HEK293 (cell line): ENCODE results near the gene RARRES2.
A peak's percentile ranks its signal among the peaks of the same experiment; 100 is the strongest.

Experiments used
- CTCF ChIA-PET: fragments of 350-600 bp; formaldehyde crosslinking; extraction: SDS; loops from one replicate; lab custom pipeline; 2021; ENCODE audit warnings: antibody characterized with exemption; lab: Yijun Ruan, JAX
- POLR2A ChIA-PET: fragments of 300-600 bp; formaldehyde crosslinking; extraction: SDS; loops from one replicate; lab custom pipeline; 2020; ENCODE audit warnings: antibody characterized with exemption, inconsistent platforms; lab: Yijun Ruan, JAX
- H3K27ac ChIP-seq: fragments of 200-500 bp; sonication (Bioruptor generic); 2 replicates; pipeline ENCODE4 v1.5.1; 2014; ENCODE audit warnings: low read depth, low read length, control low read depth, inconsistent platforms; ENCODE audit errors: extremely low read depth
- H3K36me3 ChIP-seq, 2 experiments: fragments of 200-500 bp in 1 of 2; sonication (Bioruptor generic) in 1 of 2; 1 replicate in 1 of 2; 2 replicates in 1 of 2; pipeline ENCODE4 v1.5.1; 2014 to 2017; ENCODE audit warnings: inconsistent platforms in 2 of 2, low read length in 2 of 2; ENCODE audit not compliant: control insufficient read depth in 2 of 2, insufficient read depth in 1 of 2
- H3K4me1 ChIP-seq: fragments of 200-500 bp; sonication (Bioruptor generic); 2 replicates; pipeline ENCODE4 v1.5.1; 2014; ENCODE audit warnings: mild to moderate bottlenecking, low read length, inconsistent platforms; ENCODE audit not compliant: control insufficient read depth, insufficient read depth
- H3K4me3 ChIP-seq: 2 replicates; pipeline ENCODE4 v1.5.1; 2011; ENCODE audit warnings: low read depth, mild to moderate bottlenecking, control low read depth, low read length, moderate library complexity
- H3K9me3 ChIP-seq: fragments of 200-500 bp; sonication (Bioruptor generic); 2 replicates; pipeline ENCODE4 v1.5.1; 2014; ENCODE audit warnings: low read depth, low read length, inconsistent platforms; ENCODE audit not compliant: control insufficient read depth, insufficient read depth
- REST ChIP-seq: fragments of 450-650 bp; formaldehyde crosslinking; IDR thresholded peaks from 2 replicates; pipeline ENCODE4 v1.5.1; 2016; ENCODE audit warnings: missing biosample characterization, missing genetic modification characterization
- SP3 ChIP-seq: fragments of 450-650 bp; formaldehyde crosslinking; IDR thresholded peaks from 2 replicates; pipeline ENCODE4 v1.5.1; 2016; ENCODE audit warnings: missing biosample characterization, missing genetic modification characterization
- ZBTB17 ChIP-seq: fragments of 450-650 bp; formaldehyde crosslinking; IDR thresholded peaks from 2 replicates; pipeline ENCODE4 v1.5.1; 2016; ENCODE audit warnings: missing biosample characterization, missing genetic modification characterization
- ZBTB48 ChIP-seq: fragments of 450-650 bp; formaldehyde crosslinking; IDR thresholded peaks from 2 replicates; pipeline ENCODE4 v1.5.1; 2016; ENCODE audit warnings: missing biosample characterization, missing genetic modification characterization
- ZFP3 ChIP-seq: fragments of 450-650 bp; formaldehyde crosslinking; IDR thresholded peaks from 2 replicates; pipeline ENCODE4 v1.5.1; 2016; ENCODE audit warnings: low read depth, missing biosample characterization, missing genetic modification characterization
- ZNF132 ChIP-seq: fragments of 450-650 bp; formaldehyde crosslinking; IDR thresholded peaks from 2 replicates; pipeline ENCODE4 v1.5.1; 2017; ENCODE audit warnings: missing biosample characterization, missing genetic modification characterization, borderline replicate concordance
- ZNF133 ChIP-seq: fragments of 450-650 bp; formaldehyde crosslinking; IDR thresholded peaks from 2 replicates; pipeline ENCODE4 v1.5.1; 2016; ENCODE audit warnings: missing biosample characterization, missing genetic modification characterization
- ZNF138 ChIP-seq: fragments of 450-650 bp; formaldehyde crosslinking; IDR thresholded peaks from 2 replicates; pipeline ENCODE4 v1.5.1; 2016; ENCODE audit warnings: missing biosample characterization, missing genetic modification characterization, borderline replicate concordance
- ZNF223 ChIP-seq: fragments of 450-650 bp; formaldehyde crosslinking; IDR thresholded peaks from 2 replicates; pipeline ENCODE4 v1.5.1; 2016; ENCODE audit warnings: missing biosample characterization, missing genetic modification characterization
- ZNF23 ChIP-seq: fragments of 450-650 bp; formaldehyde crosslinking; IDR thresholded peaks from 2 replicates; pipeline ENCODE4 v1.5.1; 2016; ENCODE audit warnings: missing biosample characterization, missing genetic modification characterization, borderline replicate concordance
- ZNF600 ChIP-seq: fragments of 450-650 bp; formaldehyde crosslinking; IDR thresholded peaks from 2 replicates; pipeline ENCODE4 v1.5.1; 2016; ENCODE audit warnings: missing biosample characterization, missing genetic modification characterization
- ZNF623 ChIP-seq: fragments of 450-650 bp; formaldehyde crosslinking; IDR thresholded peaks from 2 replicates; pipeline ENCODE4 v1.5.1; 2016; ENCODE audit warnings: missing biosample characterization, missing genetic modification characterization
- ZNF654 ChIP-seq: fragments of 450-650 bp; formaldehyde crosslinking; IDR thresholded peaks from 2 replicates; pipeline ENCODE4 v1.5.1; 2016; ENCODE audit warnings: low read depth, missing biosample characterization, missing genetic modification characterization
- ZNF670 ChIP-seq: fragments of 450-650 bp; formaldehyde crosslinking; IDR thresholded peaks from 2 replicates; pipeline ENCODE4 v1.5.1; 2016; ENCODE audit warnings: missing biosample characterization, missing genetic modification characterization, low read depth
- TF ChIP-seq, protein P1 (sequence below): fragments of 450-650 bp; formaldehyde crosslinking; IDR thresholded peaks from 2 replicates; pipeline ENCODE4 v1.5.1; 2016; ENCODE audit warnings: missing biosample characterization, missing genetic modification characterization, borderline replicate concordance
- TF ChIP-seq, protein P2 (sequence below): fragments of 450-650 bp; formaldehyde crosslinking; IDR thresholded peaks from 2 replicates; pipeline ENCODE4 v1.5.1; 2016; ENCODE audit warnings: missing biosample characterization, missing genetic modification characterization

The RARRES2 gene

DNA sequence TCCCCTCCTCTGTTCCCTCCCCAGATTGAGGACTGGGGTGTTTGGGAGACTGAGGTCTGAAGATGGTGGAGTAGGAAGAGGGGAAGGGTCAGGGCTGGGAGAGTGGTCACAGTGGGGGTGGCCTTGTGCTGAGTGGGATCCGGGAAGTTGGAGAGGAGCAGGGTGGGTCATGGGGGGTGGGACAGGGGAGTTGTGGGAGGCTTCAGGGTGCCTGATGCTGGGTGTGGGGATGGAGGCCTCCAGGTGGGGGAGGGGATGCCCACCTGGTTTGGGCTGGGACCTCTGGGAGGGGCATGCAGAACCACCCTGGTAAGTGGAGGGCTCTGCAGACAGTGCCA, 40.3 kb upstream of the RARRES2 start (continued):
- no peak for TF ChIP-seq ZBTB48

GRCh38 chr7:150381096-150381495, 39.7 kb upstream of the RARRES2 start:
- Histone ChIP-seq H3K4me3 (no peak overlapping the region), H3K27ac (no peak overlapping the region), H3K9me3 (no peaks in the 10 kb centered on the region), H3K4me1 (peaks cover 3% of the 10 kb centered on the region; the same call in 1 of the 2 replicates), H3K36me3 (peaks cover 0 to 4% of the 10 kb centered on the region in 2 experiments; a peak in 1 of 3 replicates)
- ChIA-PET POLR2A (no interaction called here), CTCF (no interaction called here)
- TF ChIP-seq ZNF223 (tag by site-specific recombination) = no peak
- TF ChIP-seq, all 188 proteins: peak for 0

GRCh38 chr7:150380463-150380862, 39.0 kb upstream of the RARRES2 start:
- peaks cover 3% of the 10 kb centered on the region; the same call in 1 of the 2 replicates for H3K4me1 ChIP-seq
- CTCF ChIA-PET = no interaction called here
- POLR2A ChIA-PET = interaction anchor here (0.6 to 1.3 kb wide), 2 partner anchors 12 to 13 kb away, joined by 6 read pairs; partner anchors contain the start of gene REPIN1
- H3K4me3 ChIP-seq = no peak overlapping the region; the same call in 1 of the 2 replicates
- H3K27ac ChIP-seq = no peak overlapping the region
- no peak for TF ChIP-seq ZNF23 (tag by site-specific recombination)
- no peak for TF ChIP-seq ZNF133 (tag by site-specific recombination)
- TF ChIP-seq ZBTB17 (tag by site-specific recombination) = no peak
- TF ChIP-seq ZFP3 (tag by site-specific recombination) = no peak
- no peak for TF ChIP-seq ZNF138 (tag by site-specific recombination)
- TF ChIP-seq ZNF623 (tag by site-specific recombination) = no peak
- TF ChIP-seq ZNF670 (tag by site-specific recombination) = no peak
- TF ChIP-seq SP3 (tag by site-specific recombination) = no peak
- no peak for TF ChIP-seq ZNF654 (tag by site-specific recombination)
- TF ChIP-seq REST (tag by site-specific recombination) = no peak
- no peak for TF ChIP-seq ZNF132
- no peak for TF ChIP-seq ZNF600
- peaks cover 0 to 4% of the 10 kb centered on the region in 2 experiments; a peak in 1 of 3 replicates for H3K36me3 ChIP-seq
- no peaks in the 10 kb centered on the region for H3K9me3 ChIP-seq

DNA sequence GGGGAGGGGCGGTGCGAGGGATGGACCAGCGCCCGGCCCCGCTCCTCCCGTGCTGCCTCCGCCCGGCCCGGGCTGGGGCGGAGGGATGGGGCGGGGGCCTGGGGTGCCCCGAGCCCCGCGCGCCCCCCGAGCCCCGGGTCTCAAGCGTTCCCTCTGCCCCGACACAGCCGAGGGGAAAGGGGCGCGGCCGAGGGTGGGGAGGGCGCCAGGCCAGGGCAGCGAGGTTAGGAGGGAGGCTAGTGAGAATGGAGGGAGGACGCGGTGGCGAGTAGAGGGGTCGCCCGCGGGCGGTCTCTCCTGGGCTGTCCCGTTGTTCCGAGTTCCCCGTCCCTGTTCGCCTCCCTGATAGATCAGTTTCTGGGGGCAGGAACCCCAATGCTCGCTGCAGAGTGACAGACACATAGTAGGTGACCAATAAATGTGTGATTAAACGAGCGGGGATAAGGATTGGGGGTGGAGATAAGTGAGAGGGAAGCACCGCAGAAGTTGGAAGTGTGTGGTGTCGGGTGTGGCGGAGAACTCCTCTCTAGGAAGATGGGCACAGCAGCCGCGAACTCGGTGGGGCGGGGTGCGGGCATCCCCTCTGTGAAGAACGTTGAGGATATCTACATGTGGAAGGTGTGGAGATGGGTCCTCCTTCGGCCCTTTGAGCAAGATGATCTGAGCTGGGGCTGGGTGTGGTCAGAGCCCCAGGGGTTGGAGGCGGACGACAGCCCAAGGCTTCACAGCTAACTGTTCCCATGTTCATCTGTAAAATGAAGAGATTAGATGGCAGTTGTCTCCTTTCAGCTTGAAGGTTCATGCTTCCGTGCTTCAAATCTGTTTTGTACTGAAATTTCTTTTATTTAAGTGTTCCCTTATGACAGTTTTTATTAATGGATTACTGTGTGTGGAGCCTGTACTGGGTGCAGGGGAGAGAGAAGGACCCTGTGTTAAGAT, 38.3 kb upstream of the RARRES2 start:
- ChIA-PET CTCF (no interaction called here), POLR2A (interaction anchor here (0.6 to 1.3 kb wide), 2 partner anchors 11 to 13 kb away, joined by 6 read pairs; partner anchors contain the start of gene REPIN1)
- Histone ChIP-seq H3K27ac (peak overlapping the region; percentile 26; the same call in 1 of the 2 replicates), H3K4me3 (peak overlapping the region; percentile 80), H3K36me3 (peaks cover 0 to 4% of the 10 kb centered on the region in 2 experiments; a peak in 1 of 3 replicates), H3K9me3 (no peaks in the 10 kb centered on the region), H3K4me1 (peaks cover 3% of the 10 kb centered on the region; the same call in 1 of the 2 replicates)
- TF ChIP-seq, protein P1, sequence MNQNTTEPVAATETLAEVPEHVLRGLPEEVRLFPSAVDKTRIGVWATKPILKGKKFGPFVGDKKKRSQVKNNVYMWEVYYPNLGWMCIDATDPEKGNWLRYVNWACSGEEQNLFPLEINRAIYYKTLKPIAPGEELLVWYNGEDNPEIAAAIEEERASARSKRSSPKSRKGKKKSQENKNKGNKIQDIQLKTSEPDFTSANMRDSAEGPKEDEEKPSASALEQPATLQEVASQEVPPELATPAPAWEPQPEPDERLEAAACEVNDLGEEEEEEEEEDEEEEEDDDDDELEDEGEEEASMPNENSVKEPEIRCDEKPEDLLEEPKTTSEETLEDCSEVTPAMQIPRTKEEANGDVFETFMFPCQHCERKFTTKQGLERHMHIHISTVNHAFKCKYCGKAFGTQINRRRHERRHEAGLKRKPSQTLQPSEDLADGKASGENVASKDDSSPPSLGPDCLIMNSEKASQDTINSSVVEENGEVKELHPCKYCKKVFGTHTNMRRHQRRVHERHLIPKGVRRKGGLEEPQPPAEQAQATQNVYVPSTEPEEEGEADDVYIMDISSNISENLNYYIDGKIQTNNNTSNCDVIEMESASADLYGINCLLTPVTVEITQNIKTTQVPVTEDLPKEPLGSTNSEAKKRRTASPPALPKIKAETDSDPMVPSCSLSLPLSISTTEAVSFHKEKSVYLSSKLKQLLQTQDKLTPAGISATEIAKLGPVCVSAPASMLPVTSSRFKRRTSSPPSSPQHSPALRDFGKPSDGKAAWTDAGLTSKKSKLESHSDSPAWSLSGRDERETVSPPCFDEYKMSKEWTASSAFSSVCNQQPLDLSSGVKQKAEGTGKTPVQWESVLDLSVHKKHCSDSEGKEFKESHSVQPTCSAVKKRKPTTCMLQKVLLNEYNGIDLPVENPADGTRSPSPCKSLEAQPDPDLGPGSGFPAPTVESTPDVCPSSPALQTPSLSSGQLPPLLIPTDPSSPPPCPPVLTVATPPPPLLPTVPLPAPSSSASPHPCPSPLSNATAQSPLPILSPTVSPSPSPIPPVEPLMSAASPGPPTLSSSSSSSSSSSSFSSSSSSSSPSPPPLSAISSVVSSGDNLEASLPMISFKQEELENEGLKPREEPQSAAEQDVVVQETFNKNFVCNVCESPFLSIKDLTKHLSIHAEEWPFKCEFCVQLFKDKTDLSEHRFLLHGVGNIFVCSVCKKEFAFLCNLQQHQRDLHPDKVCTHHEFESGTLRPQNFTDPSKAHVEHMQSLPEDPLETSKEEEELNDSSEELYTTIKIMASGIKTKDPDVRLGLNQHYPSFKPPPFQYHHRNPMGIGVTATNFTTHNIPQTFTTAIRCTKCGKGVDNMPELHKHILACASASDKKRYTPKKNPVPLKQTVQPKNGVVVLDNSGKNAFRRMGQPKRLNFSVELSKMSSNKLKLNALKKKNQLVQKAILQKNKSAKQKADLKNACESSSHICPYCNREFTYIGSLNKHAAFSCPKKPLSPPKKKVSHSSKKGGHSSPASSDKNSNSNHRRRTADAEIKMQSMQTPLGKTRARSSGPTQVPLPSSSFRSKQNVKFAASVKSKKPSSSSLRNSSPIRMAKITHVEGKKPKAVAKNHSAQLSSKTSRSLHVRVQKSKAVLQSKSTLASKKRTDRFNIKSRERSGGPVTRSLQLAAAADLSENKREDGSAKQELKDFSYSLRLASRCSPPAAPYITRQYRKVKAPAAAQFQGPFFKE = no peak
- TF ChIP-seq, protein P2, sequence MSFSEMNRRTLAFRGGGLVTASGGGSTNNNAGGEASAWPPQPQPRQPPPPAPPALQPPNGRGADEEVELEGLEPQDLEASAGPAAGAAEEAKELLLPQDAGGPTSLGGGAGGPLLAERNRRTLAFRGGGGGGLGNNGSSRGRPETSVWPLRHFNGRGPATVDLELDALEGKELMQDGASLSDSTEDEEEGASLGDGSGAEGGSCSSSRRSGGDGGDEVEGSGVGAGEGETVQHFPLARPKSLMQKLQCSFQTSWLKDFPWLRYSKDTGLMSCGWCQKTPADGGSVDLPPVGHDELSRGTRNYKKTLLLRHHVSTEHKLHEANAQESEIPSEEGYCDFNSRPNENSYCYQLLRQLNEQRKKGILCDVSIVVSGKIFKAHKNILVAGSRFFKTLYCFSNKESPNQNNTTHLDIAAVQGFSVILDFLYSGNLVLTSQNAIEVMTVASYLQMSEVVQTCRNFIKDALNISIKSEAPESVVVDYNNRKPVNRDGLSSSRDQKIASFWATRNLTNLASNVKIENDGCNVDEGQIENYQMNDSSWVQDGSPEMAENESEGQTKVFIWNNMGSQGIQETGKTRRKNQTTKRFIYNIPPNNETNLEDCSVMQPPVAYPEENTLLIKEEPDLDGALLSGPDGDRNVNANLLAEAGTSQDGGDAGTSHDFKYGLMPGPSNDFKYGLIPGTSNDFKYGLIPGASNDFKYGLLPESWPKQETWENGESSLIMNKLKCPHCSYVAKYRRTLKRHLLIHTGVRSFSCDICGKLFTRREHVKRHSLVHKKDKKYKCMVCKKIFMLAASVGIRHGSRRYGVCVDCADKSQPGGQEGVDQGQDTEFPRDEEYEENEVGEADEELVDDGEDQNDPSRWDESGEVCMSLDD = 0 out of 2 replicates have a peak, but pooled peaks have one; percentile 48
